MM.1S (cell line): ENCODE data around the gene ZNF280C.
"Not testable (repeated sequence)": the region's sequence is repeated elsewhere in the genome, so short reads cannot be mapped to it uniquely, and the experiment has no call there.

ENCODE experiments used
- DNase-seq: peaks from one replicate; pipeline ENCODE4 v3.0.0-alpha.2; 2015
- H2AFZ ChIP-seq: fragments of 300-600 bp; sonication (generic); 2 replicates; pipeline ENCODE4 v1.6.0; 2016; ENCODE audit warnings: antibody characterized with exemption, low read length
- H3F3A ChIP-seq: fragments of 300-600 bp; sonication (generic); 2 replicates; pipeline ENCODE4 v1.6.1; 2016; ENCODE audit warnings: mild to moderate bottlenecking, antibody characterized with exemption, low read length, moderate library complexity, mixed read lengths; ENCODE audit not compliant: insufficient read depth
- H3K27ac ChIP-seq: fragments of 300-600 bp; sonication (generic); 2 replicates; pipeline ENCODE4 v1.5.1; 2016; ENCODE audit warnings: mild to moderate bottlenecking, low read length
- H3K27me3 ChIP-seq: fragments of 300-600 bp; sonication (generic); replicated peaks from 2 replicates; pipeline ENCODE4 v1.6.0; 2016; ENCODE audit warnings: low read length; ENCODE audit not compliant: insufficient read depth
- H3K36me3 ChIP-seq: fragments of 300-600 bp; sonication (generic); replicated peaks from 2 replicates; pipeline ENCODE4 v1.6.1; 2016; ENCODE audit warnings: mild to moderate bottlenecking, low read length, mixed read lengths; ENCODE audit not compliant: insufficient read depth
- H3K4me1 ChIP-seq: fragments of 300-600 bp; sonication (generic); 2 replicates; pipeline ENCODE4 v1.6.1; 2016; ENCODE audit warnings: low read length, mixed read lengths
- H3K4me2 ChIP-seq: fragments of 300-600 bp; sonication (generic); 2 replicates; pipeline ENCODE4 v1.6.0; 2016; ENCODE audit warnings: low read depth, low read length
- H3K4me3 ChIP-seq: fragments of 300-600 bp; sonication (generic); 2 replicates; pipeline ENCODE4 v1.5.1; 2016; ENCODE audit warnings: low read length, mixed read lengths
- H3K79me2 ChIP-seq: fragments of 300-600 bp; sonication (generic); 2 replicates; pipeline ENCODE4 v1.6.1; 2016; ENCODE audit warnings: mixed run types, low read length, mixed read lengths
- H3K9ac ChIP-seq: fragments of 300-600 bp; sonication (generic); 2 replicates; pipeline ENCODE4 v1.6.1; 2016; ENCODE audit warnings: low read length, mixed read lengths
- H3K9me2 ChIP-seq: fragments of 300-600 bp; sonication (generic); replicated peaks from 2 replicates; pipeline ENCODE4 v1.6.1; 2016; ENCODE audit warnings: mild to moderate bottlenecking, low read length, mixed read lengths; ENCODE audit not compliant: insufficient read depth
- H3K9me3 ChIP-seq: fragments of 300-600 bp; sonication (generic); replicated peaks from 2 replicates; pipeline ENCODE4 v1.6.1; 2016; ENCODE audit warnings: mild to moderate bottlenecking, low read length, mixed read lengths; ENCODE audit not compliant: insufficient read depth
- H4K20me1 ChIP-seq: fragments of 300-600 bp; sonication (generic); 2 replicates; pipeline ENCODE4 v1.6.1; 2016; ENCODE audit warnings: mild to moderate bottlenecking, low read length, moderate library complexity, mixed read lengths; ENCODE audit not compliant: insufficient read depth
- CTCF ChIP-seq: fragments of 300-600 bp; sonication (generic); IDR thresholded peaks from 2 replicates; pipeline ENCODE4 v1.5.1; 2016; ENCODE audit warnings: antibody characterized with exemption, low read length, mixed read lengths
- EZH2 ChIP-seq: fragments of 300-600 bp; sonication (generic); optimal IDR thresholded peaks from 2 replicates; pipeline ENCODE3; 2017; ENCODE audit warnings: low read depth, mild to moderate bottlenecking, antibody characterized with exemption, low read length, mixed read lengths
- EZH2phosphoT487 ChIP-seq: fragments of 300-600 bp; sonication (generic); IDR thresholded peaks from 2 replicates; pipeline ENCODE4 v1.6.1; 2018; ENCODE audit warnings: antibody characterized with exemption, low read length

The ZNF280C gene

GRCh38 chrX:130280901-130281300 is 12.2 kb upstream of the ZNF280C start:
- Histone ChIP-seq H3F3A (no peaks in the 10 kb centered on the region), H3K4me1 (no peaks in the 10 kb centered on the region), H3K79me2 (no peaks in the 10 kb centered on the region), H3K9me3 (no peaks in the 10 kb centered on the region), H3K27me3 (no peaks in the 10 kb centered on the region), H3K4me3 (no peak overlapping the region), H3K4me2 (no peak overlapping the region), H3K9ac (no peak overlapping the region), H3K9me2 (no peaks in the 10 kb centered on the region), H3K36me3 (no peaks in the 10 kb centered on the region), H4K20me1 (no peaks in the 10 kb centered on the region), H2AFZ (no peak overlapping the region), H3K27ac (no peak overlapping the region)
- no peak for DNase-seq
- TF ChIP-seq CTCF (no peak), EZH2phosphoT487 (no peak), EZH2 (no peak)

- H2AFZ ChIP-seq, H3K9ac ChIP-seq, H3F3A ChIP-seq, H3K4me1 ChIP-seq, H3K4me2 ChIP-seq, DNase-seq, H3K9me3 ChIP-seq, H3K4me3 ChIP-seq, H4K20me1 ChIP-seq, H3K36me3 ChIP-seq, H3K9me2 ChIP-seq, H3K27me3 ChIP-seq, H3K79me2 ChIP-seq, H3K27ac ChIP-seq: not testable (repeated sequence)
These were observed 3.6 kb upstream of the ZNF280C start for GRCh38 chrX:130272253-130272652.

- not testable (repeated sequence) for H3K9me3 ChIP-seq, H4K20me1 ChIP-seq, H3K4me2 ChIP-seq, H3K36me3 ChIP-seq, DNase-seq, H3K27ac ChIP-seq, H3K4me3 ChIP-seq, H2AFZ ChIP-seq, H3F3A ChIP-seq, H3K9ac ChIP-seq, H3K9me2 ChIP-seq, H3K4me1 ChIP-seq, H3K27me3 ChIP-seq
- peaks cover 18% of the 10 kb centered on the region for H3K79me2 ChIP-seq
These were observed 692 bp upstream of the ZNF280C start for GRCh38 chrX:130269391-130269790.

- Histone ChIP-seq H3K4me3 (peak overlapping the region; percentile 75), H2AFZ (peak overlapping the region; percentile 64), H3K9me2 (no peaks in the 10 kb centered on the region), H4K20me1 (no peaks in the 10 kb centered on the region), H3K4me1 (peaks cover 4% of the 10 kb centered on the region; the same call in 1 of the 2 replicates), H3K27me3 (no peaks in the 10 kb centered on the region), H3F3A (peaks cover 6% of the 10 kb centered on the region), H3K79me2 (peaks cover 20% of the 10 kb centered on the region), H3K9ac (peak overlapping the region; percentile 71), H3K36me3 (no peaks in the 10 kb centered on the region), H3K27ac (peak overlapping the region; percentile 83; the same call in 1 of the 2 replicates), H3K4me2 (peak overlapping the region; percentile 81), H3K9me3 (no peaks in the 10 kb centered on the region)
- TF ChIP-seq EZH2 = no peak
- no peak for TF ChIP-seq CTCF
- no peak for TF ChIP-seq EZH2phosphoT487
- DNase-seq = no peak
These were observed 697 bp downstream of the ZNF280C start for GRCh38 chrX:130267956-130268448.
